HG03521 (cell line): ENCODE results near the gene CUX1.

Experiments
- ATAC-seq: cut with Tn5 transposase; IDR thresholded peaks from one replicate; pipeline ENCODE4 v1.9.1; 2021; ENCODE audit warnings: mild to moderate bottlenecking, moderate library complexity; ENCODE audit not compliant: unreplicated experiment

CUX1 gene

DNA sequence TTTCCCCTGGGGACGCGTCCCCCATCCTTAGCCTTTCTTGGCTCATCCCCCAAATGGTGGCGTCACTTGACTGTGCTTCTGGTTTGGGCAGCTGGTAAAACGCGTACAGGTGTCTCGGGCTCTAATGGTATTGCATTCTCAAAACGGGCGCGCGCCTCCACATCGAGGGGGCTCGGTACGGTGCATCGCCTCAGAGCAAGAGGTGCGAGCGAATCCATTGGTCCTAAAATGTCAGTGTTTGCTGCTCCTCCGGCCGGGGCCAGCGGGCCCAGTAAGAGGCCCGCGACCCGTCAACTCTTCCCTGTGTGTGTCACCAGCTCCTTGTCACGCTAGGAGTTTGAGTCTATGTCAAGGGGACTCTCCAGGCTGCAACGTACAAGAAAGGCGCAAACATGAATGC is 378.6 kb downstream of the CUX1 start:
- ATAC-seq: no peak

DNA sequence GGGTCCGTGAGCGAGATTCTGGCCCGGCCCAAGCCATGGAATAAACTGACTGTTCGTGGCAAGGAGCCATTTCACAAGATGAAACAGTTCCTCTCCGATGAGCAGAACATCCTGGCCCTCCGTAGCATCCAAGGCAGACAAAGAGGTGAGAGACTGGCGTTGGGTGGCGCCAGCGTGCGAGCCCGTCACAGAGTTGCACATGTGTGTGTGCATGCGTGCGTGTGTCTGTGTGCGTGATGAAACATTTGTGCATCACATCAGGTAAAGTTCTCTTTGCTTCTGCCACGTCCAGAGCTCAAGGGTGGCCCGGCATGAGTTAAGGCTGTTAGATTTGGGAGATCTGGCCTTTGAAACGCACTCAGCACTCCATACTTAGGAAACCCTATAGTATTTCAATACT is 379.7 kb downstream of the CUX1 start:
- ATAC-seq: no peak

DNA sequence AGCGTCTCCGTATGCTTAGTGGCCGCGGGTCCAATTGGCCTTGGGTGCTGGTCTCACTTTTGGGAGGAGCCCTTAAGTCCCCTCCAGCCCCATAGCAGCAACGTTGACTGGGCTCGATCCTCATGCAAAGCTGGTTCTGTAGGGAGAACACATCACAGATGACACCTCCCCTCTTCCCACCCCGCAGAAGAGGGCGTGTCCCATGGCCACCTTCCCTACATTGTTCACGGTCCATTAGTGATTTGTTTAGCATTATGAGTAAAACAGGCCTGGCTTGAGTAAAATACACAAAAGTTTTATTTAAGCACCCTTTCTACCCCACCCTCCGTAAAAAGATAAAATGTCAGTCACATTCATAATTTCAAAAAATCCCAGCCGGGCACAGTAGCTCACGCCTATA is 380.2 kb downstream of the CUX1 start:
- ATAC-seq: no peak

DNA sequence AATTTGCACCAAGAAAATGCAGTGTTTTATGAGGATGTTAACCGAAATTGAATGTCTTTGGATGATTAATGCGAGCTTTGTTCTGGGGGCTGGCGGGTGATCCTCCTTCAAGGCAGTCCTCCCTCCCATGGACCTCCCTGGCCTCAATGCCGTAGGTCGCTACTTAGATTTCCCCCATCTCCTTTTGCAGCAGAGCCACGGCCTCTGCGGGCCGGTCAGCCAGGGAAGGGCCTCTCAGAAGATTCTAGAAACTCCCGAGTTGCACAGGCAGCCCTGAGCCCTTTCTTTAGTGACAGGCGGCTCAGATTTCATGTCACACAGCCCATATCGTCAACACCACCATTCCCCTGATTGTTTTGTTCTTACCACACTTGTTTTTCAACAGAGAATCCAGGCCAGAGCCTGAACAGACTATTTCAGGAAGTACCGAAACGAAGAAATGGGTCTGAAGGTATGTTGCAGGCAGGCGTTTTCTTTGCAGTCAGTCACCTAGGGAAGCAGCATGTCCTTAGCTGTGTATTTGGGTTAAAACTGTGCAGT is 381.1 kb downstream of the CUX1 start:
- no peak for ATAC-seq

DNA sequence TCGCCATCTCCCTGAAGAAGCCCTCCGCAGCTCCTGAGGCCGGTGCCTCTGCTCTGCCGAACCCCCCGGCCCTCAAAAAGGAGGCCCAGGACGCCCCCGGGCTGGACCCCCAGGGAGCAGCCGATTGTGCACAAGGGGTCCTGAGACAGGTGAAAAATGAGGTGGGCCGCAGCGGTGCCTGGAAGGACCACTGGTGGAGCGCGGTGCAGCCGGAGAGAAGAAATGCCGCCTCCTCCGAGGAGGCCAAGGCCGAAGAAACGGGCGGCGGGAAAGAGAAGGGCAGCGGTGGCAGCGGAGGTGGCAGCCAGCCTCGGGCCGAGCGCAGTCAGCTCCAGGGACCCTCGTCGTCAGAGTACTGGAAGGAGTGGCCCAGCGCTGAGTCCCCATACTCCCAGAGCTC is 384.1 kb downstream of the CUX1 start:
- ATAC-seq: no peak

DNA sequence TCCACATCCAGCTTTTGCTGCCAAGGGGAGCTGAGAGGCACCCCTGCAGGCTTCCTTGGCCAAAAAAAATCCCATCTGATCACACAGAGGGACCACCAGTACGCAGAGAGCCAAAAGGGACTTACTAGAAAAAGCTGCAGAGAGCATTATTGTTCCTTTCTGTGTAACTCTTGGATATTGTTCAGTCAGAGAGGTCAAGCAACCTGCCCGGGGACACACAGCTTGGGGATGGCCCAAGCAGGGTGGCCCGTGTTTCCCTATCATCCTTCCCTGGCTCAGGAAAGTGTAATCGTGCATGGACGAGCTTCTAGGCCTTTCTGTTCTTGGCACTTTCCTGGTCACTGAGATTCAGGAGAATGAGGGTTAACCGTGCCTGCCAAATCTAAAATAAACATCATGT is 385.1 kb downstream of the CUX1 start:
- no peak for ATAC-seq

DNA sequence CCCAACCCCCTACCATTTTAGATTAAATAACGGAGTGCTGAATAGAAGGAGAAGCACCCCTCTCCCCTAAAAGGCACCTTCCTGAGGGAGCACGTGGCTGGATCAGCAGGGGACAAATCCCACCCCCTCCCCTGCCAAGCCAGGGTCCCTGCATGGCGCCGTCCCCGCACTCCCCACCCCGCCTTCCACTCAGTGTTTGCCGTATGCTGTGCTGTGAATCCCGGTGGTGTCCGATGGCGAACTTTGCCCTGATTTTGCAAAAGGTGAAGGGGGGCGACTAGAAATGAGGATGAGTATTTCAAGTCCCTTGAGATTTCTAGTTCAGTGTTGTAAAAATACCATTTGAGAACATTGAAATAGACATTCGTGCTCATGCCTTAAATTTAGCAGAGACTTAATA is 385.8 kb downstream of the CUX1 start:
- ATAC-seq: no peak

DNA sequence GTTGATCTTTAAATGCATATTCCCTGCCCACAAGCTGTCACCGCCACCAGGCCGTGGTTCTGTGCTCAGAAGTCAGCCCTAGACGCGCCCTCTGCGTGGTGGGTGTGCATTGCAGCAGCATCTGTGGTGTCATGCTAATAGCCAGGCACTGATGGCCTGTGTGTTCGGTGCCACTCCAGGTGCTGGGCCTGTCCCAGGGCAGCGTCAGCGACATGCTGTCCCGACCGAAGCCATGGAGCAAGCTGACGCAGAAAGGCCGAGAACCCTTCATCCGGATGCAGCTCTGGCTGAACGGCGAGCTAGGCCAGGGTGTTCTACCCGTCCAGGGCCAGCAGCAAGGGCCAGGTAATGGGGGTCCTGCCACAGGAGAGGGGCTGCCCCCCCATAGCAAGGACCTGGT is 386.8 kb downstream of the CUX1 start:
- ATAC-seq: no peak

DNA sequence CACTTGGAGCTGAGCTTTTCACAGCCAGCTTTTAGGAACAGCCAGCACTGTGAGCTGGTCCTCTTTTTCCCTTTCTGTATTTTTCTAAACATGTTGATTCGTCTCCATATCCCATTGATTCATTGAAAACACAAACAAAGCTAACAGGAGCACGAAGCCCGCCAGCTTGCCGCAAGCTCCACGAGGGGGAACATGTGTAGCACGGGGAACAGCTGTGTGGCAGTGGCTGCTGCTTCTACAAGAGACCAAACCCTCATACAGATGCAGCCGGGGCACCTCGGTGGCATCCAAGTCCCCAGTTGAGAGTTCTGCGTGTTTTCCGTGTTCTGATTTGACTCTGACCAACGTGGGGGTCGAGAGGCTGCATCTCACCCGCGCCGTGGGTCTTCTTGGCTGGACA is 388.5 kb downstream of the CUX1 start:
- ATAC-seq: no peak

DNA sequence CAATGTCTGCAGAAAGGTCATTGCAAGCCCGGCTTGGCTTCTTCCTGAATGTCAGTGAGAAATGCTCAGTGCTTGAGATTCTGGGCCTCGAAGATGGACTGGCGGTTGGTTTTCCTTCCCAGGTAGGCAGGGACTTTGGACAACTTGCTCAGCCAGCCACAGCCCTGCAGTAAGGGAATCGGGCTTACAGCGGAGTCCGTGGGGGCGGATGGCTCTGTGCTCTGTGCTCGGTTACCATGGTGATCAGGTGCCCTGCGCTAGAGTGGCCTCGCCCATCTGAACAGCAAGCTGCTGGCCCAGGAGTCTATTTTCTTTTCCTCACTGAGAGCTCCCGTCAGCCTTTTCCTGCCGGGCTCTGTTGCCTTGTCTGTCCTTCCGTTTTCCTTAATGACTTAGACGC is 391.4 kb downstream of the CUX1 start:
- ATAC-seq: no peak

DNA sequence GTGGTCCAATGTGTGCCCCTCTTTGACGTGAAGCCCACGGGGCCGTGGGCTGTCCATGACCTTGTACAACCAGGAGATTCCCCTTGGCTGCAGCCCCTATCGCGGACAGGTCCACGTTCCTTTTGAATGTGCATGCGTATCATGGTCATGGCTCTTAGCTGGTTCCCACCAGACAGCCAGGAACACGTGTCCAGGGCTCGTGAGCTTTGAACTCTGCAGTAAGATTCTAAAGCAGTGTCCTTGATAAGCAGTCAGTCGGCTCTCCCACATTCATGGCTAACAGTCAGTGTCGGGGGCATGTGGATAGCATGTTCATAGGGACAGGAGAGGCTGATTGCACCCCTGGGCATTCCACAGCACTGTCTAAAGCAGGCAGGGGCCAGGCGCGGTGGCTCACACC is 393.4 kb downstream of the CUX1 start:
- no peak for ATAC-seq

DNA sequence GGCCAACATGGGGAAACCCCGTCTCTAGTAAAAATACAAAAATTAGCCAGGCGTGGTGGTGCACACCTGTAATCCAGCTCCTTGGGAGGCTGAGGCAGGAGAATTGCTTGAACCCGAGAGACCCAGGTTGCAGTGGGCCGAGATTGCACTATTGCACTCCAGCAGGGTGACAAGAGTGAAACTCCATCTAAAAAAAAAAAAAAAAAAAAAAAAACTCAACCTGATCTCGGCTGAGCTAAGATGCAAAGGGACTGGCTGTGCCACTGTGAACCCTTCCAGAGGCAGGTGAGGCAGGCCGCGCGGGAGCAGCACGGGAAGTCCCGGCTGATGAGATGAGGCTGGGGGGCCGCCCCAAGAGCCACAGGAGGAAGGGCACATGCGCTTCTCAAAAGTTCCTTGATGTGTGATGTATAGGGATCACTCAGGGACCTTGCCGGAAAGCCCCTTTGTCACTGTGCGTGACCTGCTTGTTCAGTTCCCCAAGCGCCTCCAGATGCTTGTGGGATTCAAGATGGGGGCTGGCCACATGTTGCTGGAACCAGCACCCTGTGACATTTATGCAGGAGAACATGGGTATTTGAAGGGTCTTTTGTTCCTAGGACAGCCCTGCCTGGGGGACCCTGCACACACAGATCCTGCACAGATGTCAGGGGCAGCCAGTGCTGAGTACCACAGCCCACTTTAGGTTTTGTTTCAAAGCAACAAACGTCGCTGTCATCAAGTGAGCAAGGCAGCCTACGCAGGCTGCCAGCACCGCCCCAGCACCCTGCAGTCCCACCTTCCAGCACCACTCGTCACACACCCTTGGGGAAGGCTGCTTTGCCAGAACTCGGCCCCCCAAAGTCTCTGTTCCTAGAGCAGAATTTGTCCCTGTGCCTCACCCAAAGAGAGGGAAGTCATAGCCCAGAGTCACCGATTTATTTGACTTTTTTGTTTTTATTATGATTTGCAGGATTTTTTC is 394.4 kb downstream of the CUX1 start:
- ATAC-seq: no peak

DNA sequence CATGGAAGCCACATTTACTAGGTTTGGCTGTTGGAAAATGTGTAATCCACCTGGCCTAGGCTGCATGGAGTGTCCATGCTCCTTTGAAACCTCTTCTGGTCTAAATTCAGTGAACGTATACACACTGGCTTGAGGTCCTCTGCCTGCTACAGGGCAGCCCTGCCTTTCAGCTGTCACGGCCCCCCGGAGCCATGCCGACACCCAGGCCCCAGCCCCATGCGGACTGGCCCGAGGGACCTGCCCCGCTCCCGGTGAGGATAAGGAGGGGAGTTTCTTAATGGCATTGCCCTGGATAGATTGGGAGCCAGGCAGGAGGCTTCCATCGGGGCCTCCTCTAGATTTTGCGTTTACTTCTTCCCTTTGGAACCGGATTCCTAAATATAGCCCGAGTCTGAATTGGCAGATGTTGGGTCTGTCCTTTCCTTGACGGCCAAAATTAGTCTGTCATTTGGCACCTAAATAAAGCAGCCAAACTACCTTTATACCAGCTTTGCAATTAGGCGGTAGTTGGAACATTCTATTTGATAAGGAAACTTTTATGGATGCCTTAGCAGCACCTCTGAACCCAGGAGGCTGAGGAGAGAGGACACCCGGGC is 397.1 kb downstream of the CUX1 start:
- no peak for ATAC-seq

DNA sequence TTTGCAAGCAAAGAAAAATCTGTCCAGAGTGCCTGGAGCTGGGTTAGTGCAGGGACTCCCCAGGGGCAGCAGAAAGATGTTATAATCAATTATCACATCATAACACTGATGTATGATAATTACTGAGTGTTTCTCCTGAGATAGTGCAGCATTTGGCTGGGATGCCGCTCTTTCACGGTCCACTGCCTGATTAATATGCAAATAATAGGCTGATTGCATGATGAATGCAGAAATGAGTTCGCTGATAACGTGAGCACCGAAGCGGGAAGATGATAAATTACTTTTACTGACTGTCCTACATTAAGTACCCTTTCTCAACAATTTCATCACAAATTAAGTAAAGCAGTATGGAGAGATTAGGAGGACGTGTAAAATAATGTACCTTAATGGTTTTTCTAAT is 397.8 kb downstream of the CUX1 start:
- ATAC-seq: no peak

DNA sequence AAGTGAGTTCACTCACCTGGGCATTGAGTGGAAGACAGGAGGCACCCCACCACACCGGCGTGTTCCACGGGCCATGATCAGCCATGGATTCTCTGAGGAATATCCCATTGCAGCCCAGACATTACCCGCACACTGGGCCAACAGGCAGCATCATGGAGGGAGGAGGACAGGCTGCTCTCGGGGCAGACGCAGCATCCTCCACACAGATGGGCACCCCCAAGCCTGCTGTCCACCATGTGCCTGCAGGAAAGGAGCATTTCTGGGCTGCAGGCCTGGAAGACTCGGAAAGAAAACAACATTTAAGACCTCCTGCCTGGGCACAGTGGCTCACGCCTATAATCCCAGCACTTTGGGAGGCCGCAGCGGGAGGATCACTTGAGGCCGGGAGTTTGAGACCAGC is 398.3 kb downstream of the CUX1 start:
- no peak for ATAC-seq

DNA sequence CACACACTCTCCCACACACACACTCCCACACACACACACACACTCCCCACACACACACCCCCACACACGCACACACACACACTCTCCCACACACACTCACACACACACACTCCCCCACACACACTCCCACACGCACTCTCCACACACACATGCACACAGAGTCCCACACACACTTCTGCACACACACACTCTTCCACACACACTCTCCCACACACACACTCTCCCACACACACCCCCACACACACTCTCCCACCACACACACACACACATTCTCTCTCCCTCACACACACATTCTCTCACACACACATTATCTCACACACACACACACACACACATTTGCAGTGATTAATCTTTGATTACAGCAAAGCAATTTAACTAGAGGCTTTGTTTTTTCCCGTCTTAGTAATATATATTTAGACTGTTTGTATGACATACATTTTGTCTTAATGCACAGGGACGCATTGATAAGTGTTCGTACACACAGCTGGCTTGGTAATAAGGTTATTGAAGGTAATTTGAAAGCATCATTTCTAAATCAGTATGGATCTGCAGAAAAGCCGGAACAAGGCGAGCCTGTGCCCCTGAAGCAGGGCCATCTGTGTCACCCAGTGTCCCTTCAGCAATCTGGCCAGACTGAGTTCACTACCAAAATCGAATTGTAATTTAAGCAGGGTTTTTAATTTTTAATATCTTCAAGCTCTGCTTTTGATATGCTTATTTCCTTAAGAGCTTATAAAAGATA is 399.3 kb downstream of the CUX1 start:
- no peak for ATAC-seq

DNA sequence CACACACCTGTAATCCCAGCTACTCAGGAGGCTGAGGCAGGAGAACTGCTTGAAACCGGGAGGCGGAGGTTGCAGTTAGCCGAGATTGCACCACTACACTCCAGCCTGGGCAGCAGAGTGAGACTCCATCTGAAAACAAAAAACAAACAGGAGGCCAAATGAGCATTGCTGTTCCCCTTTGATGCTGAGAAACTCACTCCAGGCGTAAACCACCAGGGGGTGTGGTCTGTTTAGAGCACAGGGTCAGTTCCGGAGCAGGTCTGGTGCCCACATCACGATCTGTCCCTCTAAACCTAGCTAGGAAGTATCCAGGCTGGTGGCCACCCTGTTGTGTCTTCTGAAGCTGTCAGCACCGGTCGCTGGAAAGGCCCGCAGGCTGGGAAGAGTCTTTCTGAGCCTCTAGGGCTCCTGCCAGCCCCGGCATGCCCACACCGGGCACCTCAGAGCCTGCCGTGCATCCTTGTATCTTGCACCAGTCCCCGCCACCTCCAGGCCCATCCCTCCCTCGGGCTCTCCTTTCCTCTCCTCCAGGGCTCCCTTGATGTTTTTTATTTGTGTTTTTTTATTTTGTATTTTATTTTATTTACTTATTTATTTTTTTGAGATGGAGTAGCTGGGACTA is 402.9 kb downstream of the CUX1 start:
- no peak for ATAC-seq

DNA sequence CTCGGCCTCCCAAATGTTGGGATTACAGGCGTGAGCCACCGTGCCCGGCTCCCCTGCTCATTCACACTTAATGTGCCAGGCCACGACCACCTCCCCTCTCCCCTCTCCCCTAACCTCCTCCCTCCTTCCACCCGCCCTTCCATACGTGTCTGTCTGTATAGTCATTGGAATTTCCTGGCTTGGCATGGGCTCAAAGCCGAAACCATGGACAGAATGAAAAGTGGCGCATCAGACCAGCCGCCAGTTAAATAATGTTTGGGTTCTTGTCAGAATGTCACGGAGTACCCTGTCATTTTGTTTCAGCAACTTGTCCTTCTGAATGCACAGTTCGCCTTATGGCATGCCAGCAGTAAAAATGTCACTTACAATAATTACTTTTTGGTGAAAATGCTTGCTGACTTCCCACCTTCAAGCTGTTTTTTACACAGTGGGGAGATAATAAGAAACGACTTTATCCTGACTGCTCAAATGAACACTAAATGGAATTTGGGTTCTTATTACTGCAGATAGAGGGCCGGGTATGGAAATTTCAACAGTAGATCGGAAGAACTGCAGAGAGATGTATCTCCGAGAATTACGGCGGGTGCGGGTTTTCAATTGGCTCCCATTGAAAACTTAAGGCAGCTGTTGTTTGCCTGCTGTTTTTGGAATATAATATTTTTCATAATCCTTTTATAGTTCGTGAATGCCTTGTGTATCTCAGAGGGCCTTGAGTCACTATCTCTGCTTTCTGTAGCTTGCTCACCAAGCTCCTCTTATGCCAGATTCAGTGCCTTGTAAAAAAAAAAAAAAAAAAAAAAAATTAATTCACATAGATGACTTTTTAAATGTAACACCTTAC is 403.8 kb downstream of the CUX1 start:
- no peak for ATAC-seq

DNA sequence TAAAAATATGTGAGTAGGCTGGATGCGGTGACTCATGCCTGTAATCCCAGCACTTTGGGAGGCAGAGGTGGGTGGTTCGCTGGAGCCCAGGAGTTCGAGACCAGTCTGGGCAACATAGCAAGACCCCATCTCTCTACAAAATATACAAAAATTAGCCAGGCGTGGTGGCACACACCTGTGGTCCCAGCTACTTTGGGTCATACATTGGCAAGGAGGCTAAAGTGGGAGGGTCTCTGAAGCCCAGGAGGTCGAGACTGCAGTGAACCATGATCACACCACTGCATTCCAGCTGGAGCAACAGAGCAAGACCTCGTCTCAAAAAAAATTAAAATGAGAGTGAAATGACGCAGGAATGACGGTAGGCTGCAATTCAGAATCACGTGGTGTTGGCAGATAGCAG is 404.5 kb downstream of the CUX1 start:
- no peak for ATAC-seq

DNA sequence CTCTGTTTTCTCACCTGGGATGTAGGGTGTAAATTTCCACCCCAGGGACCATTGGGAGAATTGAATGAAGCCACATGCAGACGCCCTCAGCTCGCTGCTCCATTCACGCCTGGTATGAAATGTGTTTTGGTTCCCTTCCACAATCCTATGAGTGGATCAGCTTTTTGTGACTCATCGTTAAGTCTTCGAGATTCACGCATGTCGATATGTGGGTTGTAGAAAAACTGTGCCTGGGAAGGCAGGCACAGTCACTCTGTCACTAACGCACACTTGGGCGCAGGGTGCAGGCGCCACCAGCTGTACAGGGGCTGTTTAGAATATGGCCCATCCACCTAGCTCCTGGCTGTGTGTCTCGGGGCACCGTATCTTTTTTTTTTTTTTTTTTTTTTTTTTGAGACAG is 405.0 kb downstream of the CUX1 start:
- ATAC-seq: no peak
